Middle frontal gyrus (tissue), 1 donor: Measurements from ENCODE around the gene ITGA5.

ENCODE experiments used
- DNase-seq: peaks from one replicate; pipeline ENCODE4 v3.0.0-alpha.2; 2015; ENCODE audit warnings: low spot score; ENCODE audit errors: extremely low spot score

Gene ITGA5

DNA sequence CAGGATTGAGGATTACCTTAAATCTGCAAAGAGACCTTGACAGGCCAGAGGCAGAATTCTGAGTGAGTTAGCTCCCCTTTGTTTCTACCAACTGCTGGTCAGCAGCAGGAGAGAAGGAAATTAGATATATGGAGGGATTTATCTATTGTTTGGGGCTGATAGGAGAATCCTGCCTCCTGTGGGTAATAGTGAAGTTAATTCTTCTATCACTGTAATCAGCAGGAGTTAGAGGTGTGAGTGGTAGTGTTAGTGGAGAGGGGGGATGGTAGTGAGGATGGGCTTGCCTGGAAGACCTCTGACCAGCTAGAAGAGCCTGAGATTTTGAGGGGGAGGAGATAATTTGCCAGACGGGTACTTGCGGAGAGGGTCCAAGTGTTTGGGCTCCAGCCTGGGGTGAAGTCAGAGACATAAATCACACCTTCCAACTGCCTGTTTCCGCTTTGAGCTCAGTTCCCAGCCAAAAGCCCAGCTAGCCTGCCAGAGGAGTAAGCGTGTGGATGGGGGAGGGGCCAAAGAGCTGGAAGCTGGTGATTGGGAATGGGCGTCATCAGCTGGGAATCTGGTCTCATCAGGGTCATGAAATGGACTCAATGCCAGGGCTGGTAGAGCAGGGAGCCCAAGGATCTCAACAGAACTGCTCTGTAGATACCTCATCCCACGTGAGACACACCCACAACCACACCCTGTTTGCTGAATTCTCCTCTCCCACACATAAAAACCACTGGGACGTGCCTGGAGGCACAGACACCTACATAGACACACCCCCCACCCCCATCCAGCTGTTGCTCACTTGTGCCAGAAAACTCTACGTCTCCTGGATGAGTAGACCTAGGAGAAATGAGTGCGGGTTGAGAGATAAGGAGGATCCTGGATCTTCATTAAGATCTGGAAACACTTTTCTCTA, 13.1 kb upstream of the ITGA5 start:
- DNase-seq = no peak

- no peak for DNase-seq
Measured at GRCh38 chr12:54430471-54431069, 11.5 kb upstream of the ITGA5 start.

- DNase-seq = no peak
Measured at GRCh38 chr12:54429014-54429471, 10.0 kb upstream of the ITGA5 start.

- no peak for DNase-seq
Measured at GRCh38 chr12:54428050-54429013, 9.3 kb upstream of the ITGA5 start.

GRCh38 chr12:54427106-54427505, 8.0 kb upstream of the ITGA5 start:
- no peak for DNase-seq

DNA sequence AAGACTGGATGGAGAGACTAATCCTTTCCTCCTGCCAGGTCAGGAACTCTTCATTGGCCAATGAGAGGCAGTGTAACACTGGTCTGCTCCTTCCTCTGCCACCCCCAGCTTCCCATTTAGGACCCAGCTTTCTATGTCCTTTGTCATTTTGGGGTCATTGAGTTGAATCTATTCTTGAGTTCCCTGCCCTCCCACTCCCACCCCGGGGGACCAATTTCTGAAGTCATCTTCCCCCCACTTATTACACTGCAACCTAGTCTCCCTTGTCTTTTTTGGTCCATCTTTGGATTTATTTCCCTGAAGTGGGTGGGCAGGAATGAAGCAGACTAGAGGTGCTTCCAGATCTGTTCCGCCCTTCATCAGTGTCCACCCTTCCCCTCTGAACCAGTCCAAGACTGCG, 7.6 kb upstream of the ITGA5 start:
- no peak for DNase-seq

DNA sequence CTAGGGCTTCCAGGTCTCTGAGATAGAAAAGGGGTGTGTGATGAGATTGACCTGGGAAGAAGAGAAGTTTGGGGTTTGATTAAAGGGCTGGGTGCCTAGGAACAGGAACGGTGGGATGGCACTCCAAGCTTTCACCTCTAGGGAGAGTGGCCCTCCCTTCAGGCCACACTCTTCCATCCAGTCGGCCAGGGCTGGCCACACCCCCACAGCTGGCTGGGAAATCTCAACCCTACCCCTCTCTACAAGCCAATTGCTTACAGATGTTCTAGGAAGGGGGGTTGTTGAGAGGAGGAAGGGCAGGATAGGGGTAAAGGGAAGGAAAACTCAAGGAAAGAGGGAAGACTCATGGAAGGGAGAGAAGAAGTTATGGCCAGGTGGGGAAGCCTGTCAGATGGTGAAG, 6.6 kb upstream of the ITGA5 start:
- DNase-seq = no peak

DNA sequence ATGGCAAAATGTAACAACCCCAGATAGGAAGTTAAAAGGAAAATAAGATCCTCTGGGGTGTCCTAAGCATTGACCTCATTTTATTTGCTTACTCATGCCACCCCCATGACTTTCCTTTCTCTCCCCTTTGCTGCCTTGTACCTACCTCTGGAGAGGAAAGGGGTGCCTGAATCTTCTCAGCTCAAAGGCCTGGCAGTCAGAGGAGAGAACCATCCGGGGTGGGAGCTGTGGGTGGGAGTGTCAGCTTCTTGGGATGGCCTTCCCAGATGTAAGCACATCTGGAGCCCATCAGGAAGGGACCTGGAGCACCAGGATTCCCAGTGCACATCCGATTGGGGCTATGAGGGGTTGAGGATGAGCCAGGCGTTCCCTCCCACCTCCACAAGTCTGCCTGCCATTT, 5.2 kb upstream of the ITGA5 start:
- no peak for DNase-seq

- no peak for DNase-seq
Measured at GRCh38 chr12:54423816-54424150, 4.7 kb upstream of the ITGA5 start.

- no peak for DNase-seq
Measured at GRCh38 chr12:54421879-54422250, 2.8 kb upstream of the ITGA5 start.

GRCh38 chr12:54421175-54421878, 2.3 kb upstream of the ITGA5 start:
- no peak for DNase-seq

GRCh38 chr12:54420766-54421144, 1.7 kb upstream of the ITGA5 start:
- no peak for DNase-seq

GRCh38 chr12:54418441-54419087, 502 bp downstream of the ITGA5 start:
- DNase-seq = no peak

DNA sequence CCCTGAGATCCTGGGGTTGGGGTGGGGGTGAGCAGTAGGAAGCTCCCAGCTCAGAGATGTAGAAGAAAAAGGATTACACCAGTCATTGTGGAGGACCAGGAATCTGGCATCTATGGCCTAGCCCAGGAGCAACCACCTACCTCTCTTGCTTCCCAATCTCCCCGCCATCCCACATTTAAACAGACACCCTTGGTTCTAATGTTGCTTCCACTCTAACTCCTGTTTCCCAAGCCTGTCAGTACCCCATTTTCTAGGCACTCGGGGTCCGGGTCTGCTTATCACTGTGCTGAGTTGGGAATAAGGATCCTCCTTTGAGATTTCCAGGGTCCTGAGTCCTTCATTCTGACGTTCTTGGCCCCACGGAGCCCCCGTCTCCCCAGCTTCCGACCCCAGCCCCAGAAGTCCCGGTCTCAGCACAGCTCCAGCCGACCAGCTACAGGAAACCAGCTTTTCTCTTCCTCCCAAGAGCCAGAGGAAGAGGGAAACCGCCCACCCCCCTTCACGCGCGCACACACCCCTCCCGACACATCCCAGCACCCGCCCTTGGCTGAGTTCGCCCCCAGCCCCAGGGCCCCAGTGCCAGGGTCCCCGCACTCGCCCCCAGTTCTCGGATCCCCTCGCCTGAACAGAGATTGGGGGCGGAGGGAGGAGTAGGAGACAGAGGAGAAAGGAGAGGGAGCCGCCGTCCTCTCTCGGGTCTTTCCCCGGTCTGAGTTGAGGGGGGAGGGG, 1.2 kb downstream of the ITGA5 start:
- no peak for DNase-seq

- DNase-seq = no peak
Measured at GRCh38 chr12:54416687-54417603, 2.1 kb downstream of the ITGA5 start.

DNA sequence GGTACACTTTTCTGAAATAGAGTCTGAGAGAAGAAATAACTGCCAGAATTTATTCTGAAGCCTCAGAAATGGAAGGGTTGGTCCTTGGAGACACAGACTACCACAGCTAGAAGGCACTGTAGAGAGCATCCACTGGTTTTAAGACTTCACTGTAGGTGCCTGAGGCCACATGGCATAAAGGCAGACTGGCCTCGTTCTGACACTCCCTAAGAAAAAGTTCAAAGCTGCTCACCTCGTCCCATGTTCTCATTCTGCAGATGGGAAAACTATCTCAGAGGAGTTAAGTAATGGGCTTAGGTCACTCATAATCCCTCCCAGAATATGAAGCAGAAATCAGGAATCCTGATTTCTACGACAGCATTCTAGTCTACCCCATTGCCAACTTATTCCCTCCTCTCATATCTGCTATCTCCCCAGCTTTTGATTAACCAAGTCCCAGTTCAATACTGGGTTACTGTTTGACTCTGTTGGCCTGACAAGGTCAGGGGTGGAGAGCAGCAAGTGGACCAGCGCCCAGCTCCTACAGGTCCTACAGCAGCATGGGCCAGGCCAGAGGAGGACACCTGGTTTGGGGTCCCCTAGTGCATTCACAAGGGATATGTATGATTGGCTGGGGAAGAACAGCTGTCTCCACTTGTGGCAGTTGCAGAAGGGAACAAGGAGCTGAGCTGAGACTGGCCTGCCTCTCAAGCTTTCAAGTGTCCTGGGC, 3.7 kb downstream of the ITGA5 start:
- no peak for DNase-seq

GRCh38 chr12:54413284-54414190, 5.5 kb downstream of the ITGA5 start:
- no peak for DNase-seq
